Jurkat, Clone E6-1 (cell line): Measurements from ENCODE around the gene PRSS33. TPM values are rescaled to one million over a fixed set of nuclear protein-coding genes. Genes with fewer than 3 reads are reported as not detected.

Source experiments
- DNase-seq: peaks from one replicate; pipeline ENCODE4 v3.0.0-alpha.2; 2011; ENCODE audit warnings: low read depth, low spot score
- H3K4me3 ChIP-seq: 2 replicates; pipeline ENCODE4 v1.5.1; 2011; ENCODE audit warnings: mild to moderate bottlenecking, low read length, control low read depth, moderate library complexity
- polyA plus RNA-seq: library from polyadenylated mRNA; unstranded; fragments of >200 nt; gene quantifications from one replicate; pipeline ENCODE4 v1.2.1, GENCODE V29; 2012; ENCODE audit warnings: missing spikeins; ENCODE audit not compliant: insufficient read length, insufficient read depth

The PRSS33 gene, protein sequence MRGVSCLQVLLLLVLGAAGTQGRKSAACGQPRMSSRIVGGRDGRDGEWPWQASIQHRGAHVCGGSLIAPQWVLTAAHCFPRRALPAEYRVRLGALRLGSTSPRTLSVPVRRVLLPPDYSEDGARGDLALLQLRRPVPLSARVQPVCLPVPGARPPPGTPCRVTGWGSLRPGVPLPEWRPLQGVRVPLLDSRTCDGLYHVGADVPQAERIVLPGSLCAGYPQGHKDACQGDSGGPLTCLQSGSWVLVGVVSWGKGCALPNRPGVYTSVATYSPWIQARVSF
- not detected for polyA plus RNA-seq

- no peak for DNase-seq
- H3K4me3 ChIP-seq: no peak within 1 kb of the TSS
Measured at GRCh38 chr16:2787406-2787805, at the start of gene PRSS33. TSS of gene PRSS33 (minus strand) at chr16:2787560. CDS start at chr16:2786547, 1,013 bp downstream.

- DNase-seq: no peak
Measured at GRCh38 chr16:2836646-2837508, 49.5 kb upstream of the PRSS33 start.

GRCh38 chr16:2835638-2836493 lies 48.5 kb upstream of the PRSS33 start:
- DNase-seq: no peak
- no peak overlapping the region for H3K4me3 ChIP-seq

More at GRCh38 chr16:2836646-2837508, 49.5 kb upstream of the PRSS33 start:
- no peak overlapping the region for H3K4me3 ChIP-seq

DNA sequence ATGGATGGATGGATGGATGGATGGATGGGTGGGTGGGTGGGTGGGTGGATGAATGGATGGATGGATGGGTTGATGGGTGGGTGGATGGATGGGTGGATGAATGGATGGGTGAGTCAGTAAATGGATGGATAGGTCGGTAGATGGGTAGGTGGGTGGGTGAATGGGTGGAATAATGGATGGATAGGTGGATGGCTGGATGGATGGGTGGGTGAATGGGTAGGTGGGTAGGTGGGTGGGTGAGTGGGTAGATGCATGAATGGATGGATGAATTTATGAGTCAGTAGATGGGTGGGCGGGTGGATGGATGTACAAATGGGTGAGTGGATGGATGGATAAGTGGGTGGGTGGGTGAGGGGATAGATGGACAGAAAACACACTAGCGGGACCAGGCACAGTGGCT lies 47.6 kb upstream of the PRSS33 start:
- H3K4me3 ChIP-seq: no peak overlapping the region
- DNase-seq: no peak

- no peak overlapping the region for H3K4me3 ChIP-seq
- DNase-seq: no peak
Measured at GRCh38 chr16:2833776-2834175, 46.4 kb upstream of the PRSS33 start.

DNA sequence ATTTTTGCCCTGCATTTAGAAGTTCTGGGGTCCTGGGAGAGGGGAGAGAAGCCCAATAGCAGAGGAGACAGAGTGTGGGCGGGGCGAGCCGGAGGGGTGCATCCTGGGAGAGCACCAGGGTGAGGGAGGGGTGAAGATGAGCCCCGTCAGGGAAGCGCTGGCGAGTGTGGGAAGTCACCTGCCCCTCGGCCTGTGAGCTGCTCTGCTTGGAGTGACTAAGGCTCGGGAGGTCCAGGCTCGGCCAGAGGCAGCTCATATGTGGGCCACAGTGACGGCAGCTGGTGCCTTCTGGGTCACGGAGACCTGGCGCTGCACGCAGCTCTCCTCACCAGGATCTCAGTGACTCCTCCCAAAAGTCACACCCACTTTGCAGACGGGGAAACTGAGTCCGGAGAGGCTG lies 43.8 kb upstream of the PRSS33 start:
- DNase-seq: no peak
- no peak overlapping the region for H3K4me3 ChIP-seq

GRCh38 chr16:2830355-2830695 lies 43.0 kb upstream of the PRSS33 start:
- DNase-seq: no peak
- no peak overlapping the region for H3K4me3 ChIP-seq

GRCh38 chr16:2829501-2830354 lies 42.4 kb upstream of the PRSS33 start, which contains the start of gene ZG16B:
TSS of gene ZG16B (plus strand) at chr16:2830303. CDS start at chr16:2830442, 139 bp downstream.
- no peak for DNase-seq
- H3K4me3 ChIP-seq: no peak within 1 kb of the TSS

DNA sequence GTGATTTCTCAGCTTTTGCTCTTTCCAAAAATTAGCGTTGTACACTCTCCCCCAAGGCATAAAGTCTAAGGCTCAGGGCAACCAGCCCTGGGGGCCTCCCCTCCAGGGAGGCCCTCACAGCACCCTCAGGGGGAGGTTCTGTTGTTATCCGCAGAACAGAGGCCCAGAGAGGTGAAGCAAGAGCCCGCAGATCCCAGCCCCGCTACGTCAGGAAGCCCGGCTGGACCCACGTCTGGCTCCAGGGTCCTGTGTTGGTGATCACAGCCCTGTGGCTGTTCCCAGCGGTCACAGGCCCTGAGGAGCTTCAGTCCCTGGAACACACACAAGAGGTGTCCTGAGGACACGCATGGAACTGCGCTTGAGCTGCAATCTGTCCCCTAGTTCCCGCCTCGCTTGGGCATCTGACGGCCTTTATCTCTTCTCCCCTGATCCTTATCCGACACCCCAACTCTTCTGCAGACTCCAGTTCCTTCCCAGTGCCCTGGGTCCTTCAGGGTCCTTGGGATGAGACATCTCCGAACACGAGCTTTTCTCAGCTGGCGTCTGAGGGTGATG lies 41.6 kb upstream of the PRSS33 start:
- no peak for DNase-seq
- H3K4me3 ChIP-seq: no peak overlapping the region

DNA sequence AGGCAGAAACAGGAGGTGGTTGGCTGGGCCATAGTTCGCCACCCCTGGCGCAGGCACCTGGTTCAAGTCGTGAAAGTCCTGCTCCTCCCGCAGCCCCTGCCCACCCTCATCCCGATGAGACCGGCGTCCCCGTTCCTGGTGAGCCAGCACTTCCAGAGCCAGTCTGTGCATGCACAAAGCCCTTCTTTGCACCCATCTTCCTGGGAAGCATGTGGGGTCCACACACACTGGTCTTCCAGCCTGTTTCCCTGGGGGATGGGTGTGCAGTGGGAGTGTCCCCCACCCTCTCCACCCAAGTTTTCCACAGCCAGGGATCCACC lies 41.1 kb upstream of the PRSS33 start:
- H3K4me3 ChIP-seq: no peak overlapping the region
- no peak for DNase-seq

DNA sequence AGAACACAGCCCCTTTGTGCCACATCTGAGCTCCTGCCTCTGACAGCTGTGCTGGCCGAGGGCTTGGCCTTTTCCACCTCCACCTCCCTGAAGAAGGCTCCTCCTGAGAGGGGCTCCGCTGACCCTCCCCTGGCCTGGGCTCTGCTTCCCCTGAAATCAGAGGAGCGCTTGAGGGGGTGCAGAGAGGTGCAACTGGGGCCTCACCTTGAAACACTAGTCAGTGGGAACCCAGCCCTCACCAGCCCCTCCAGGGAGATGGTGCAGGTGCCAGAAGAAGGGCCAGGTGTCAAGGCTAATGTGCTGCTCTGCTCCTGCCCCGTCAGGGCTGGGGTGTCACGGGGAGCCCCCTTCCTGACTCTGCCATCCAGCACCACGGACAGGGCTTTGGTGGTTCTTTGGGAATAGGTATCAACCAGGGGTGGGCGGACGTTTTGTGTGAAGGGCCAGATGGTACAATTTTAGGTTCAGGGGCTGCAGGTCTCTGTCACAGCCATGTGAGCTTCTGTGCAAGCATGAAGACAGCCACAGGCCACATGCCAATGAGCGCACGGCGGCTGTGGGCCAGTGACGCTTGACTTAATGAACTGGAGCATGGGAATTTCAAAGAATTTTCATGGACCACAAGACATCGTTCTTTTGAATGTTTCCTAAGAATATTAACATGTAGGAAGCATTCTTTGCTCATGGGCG lies 40.6 kb upstream of the PRSS33 start:
- DNase-seq: no peak
- H3K4me3 ChIP-seq: no peak overlapping the region

DNA sequence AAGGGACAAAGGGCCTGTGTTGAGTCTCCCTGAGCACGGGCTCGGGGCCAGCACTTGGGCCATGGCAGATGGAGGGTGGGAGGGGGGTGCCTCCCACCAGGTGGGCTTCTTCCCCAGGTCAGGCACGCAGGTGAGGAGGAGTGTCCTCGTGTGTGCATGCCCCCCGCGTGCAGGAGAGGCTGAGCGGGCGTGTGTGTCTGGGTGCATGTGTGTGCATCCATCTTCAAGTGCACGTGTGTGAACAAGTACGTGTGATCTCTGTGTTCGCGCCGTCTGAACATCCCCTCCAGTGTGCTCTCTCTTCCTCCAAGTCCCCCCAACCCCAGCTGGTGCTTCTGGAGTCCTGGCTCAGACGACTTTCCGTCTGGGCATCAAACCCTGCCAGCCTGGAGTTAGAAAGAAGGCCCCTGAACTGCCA lies 40.0 kb upstream of the PRSS33 start:
- no peak for DNase-seq
- no peak overlapping the region for H3K4me3 ChIP-seq

DNA sequence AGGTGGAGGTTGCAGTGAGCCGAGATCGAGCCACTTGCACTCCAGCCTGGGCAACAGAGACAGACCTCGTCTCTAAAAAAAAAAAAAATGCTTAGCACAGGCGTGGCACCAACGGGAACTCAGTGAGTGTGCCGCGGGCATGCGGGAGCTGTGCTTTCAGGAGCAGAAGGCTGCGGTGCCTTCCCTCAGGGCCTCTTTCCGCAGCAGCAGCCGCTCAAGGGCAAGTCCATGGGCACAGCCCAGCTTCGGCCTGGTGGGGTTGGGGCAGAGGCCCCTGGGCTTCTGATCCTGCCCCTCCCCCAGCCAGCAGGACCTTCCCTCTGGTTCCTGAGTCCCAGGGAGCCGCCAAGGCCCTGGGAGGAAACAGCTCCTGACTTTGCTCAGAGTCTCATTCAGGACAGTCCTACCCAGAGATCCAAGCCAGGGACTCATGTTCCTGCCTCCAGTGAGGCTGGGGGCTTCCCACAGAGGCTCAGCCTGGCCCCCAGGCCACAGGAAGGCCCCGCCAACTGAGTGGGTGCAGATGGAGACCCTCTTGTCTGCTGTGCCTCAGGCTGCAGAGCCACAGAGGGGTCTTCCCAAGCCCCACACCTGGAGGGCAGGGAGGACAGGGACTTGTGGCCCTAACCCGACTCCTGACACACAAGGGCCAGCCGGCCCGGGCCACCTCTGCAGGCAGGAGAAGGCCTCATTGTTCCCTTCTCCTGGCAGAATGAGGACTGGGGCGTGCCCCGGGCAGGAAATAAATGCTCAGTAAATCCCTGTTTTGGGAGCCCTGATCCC lies 39.4 kb upstream of the PRSS33 start:
- DNase-seq: no peak

DNA sequence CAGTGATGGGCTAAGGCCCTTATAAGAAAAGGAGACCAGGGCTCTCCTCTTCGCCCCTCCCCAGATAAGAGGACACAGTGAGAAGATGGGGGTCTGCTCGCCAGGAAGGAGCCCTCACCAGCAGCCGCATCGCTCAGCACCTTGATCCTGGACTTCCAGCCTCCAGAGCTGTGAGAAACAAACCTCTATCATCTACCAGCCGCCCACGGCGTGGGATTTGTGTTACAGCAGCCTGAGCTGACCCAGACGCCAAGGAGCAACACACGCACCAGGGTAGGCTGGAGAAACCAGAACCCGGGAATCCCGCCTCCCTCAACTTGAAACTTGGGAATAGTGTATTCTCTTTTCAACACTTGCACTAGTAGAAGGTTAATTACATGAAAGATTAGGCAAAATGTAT lies 38.5 kb upstream of the PRSS33 start:
- DNase-seq: no peak
- no peak overlapping the region for H3K4me3 ChIP-seq

More for the DNA sequence above, 39.4 kb upstream of the PRSS33 start:
- H3K4me3 ChIP-seq: no peak overlapping the region

GRCh38 chr16:2825049-2825742 lies 37.8 kb upstream of the PRSS33 start:
- DNase-seq: no peak
- H3K4me3 ChIP-seq: no peak overlapping the region

GRCh38 chr16:2824626-2825025 lies 37.3 kb upstream of the PRSS33 start:
- no peak for DNase-seq
- H3K4me3 ChIP-seq: no peak overlapping the region

DNA sequence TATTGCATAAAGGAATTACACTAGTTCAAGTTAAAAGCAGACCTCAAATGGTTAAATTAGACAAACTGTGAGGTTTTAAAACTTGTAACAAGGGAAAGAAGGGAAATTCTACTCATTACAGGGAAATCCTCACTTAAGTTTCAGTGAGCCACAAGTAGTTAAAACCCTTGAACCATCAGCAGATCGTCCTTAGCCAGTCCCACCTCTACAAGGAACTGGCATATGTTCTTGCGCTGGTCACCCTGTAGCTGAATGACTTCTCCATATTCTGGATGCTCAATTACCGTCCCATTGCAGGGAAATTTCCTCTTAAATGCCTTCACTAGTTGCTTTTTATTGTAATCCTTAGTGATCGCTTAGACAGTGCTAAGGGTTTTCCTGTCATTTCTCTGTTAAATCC lies 35.1 kb upstream of the PRSS33 start:
- no peak for DNase-seq
- H3K4me3 ChIP-seq: no peak overlapping the region
